Kidney epithelial cell (primary cell): Measurements from ENCODE around the gene FOXP1. TPM values are rescaled to one million over a fixed set of nuclear protein-coding genes. Genes with fewer than 3 reads are reported as not detected.

ENCODE experiments used
- DNase-seq: peaks from one replicate; pipeline ENCODE4 v3.0.0-alpha.2; 2010; ENCODE audit warnings: low read depth
- H3K27me3 ChIP-seq: 2 replicates; pipeline ENCODE4 v1.6.0; 2011; ENCODE audit warnings: low read length; ENCODE audit not compliant: control insufficient read depth, insufficient read depth
- H3K36me3 ChIP-seq: 2 replicates; pipeline ENCODE4 v1.5.1; 2011; ENCODE audit warnings: low read length; ENCODE audit not compliant: control insufficient read depth, insufficient read depth
- H3K4me3 ChIP-seq: 2 replicates; pipeline ENCODE4 v1.5.1; 2011; ENCODE audit warnings: low read depth, mild to moderate bottlenecking, control low read depth, low read length
- CTCF ChIP-seq: IDR thresholded peaks from 2 replicates; pipeline ENCODE4 v1.5.1; 2011; ENCODE audit warnings: mild to moderate bottlenecking, moderate library complexity, low read length, control low read depth, inconsistent platforms; ENCODE audit not compliant: insufficient read depth, poor library complexity, severe bottlenecking
- total RNA-seq: library from RNA; depleted of rRNA; stranded (reverse); fragments of >200 nt; gene quantifications from 2 replicates; pipeline ENCODE4 v1.2.3, GENCODE V29; 2015

The FOXP1 gene
- total RNA-seq, 1 donor from 2014 or later = 75.0 TPM

- no peak for DNase-seq
- Histone ChIP-seq H3K27me3 (no peaks in the 10 kb centered on the region), H3K4me3 (no peak overlapping the region), H3K36me3 (no peaks in the 10 kb centered on the region)
- no peak for TF ChIP-seq CTCF
Observed at GRCh38 chr3:71466483-71466882, 117.0 kb downstream of the FOXP1 start.

- Histone ChIP-seq H3K27me3 (no peaks in the 10 kb centered on the region), H3K4me3 (no peak overlapping the region), H3K36me3 (no peaks in the 10 kb centered on the region)
- no peak for DNase-seq
- TF ChIP-seq CTCF = no peak
Observed at GRCh38 chr3:71465371-71466036, 118.0 kb downstream of the FOXP1 start.

- DNase-seq = no peak
- no peaks in the 10 kb centered on the region for H3K27me3 ChIP-seq
- H3K36me3 ChIP-seq = no peaks in the 10 kb centered on the region
- H3K4me3 ChIP-seq = no peak overlapping the region
- TF ChIP-seq CTCF = no peak
Observed at GRCh38 chr3:71464613-71465012, 118.9 kb downstream of the FOXP1 start.

- H3K27me3 ChIP-seq = no peaks in the 10 kb centered on the region
- TF ChIP-seq CTCF = no peak
- no peak overlapping the region for H3K4me3 ChIP-seq
- DNase-seq = no peak
- H3K36me3 ChIP-seq = no peaks in the 10 kb centered on the region
Observed at GRCh38 chr3:71463617-71464016, 119.9 kb downstream of the FOXP1 start.

GRCh38 chr3:71462586-71462985 lies 120.9 kb downstream of the FOXP1 start:
- Histone ChIP-seq H3K27me3 (no peaks in the 10 kb centered on the region), H3K36me3 (no peaks in the 10 kb centered on the region), H3K4me3 (no peak overlapping the region)
- no peak for DNase-seq
- no peak for TF ChIP-seq CTCF
